OCI-LY3 (cell line): ENCODE measurements around the gene ZBTB43.
"Not testable (repeated sequence)": the region's sequence is repeated elsewhere in the genome, so short reads cannot be mapped to it uniquely, and the experiment has no call there.

Experiments used
- CTCF ChIP-seq: fragments of 200-600, 300-600 bp; sonication (generic); IDR thresholded peaks from 2 replicates; pipeline ENCODE4 v1.5.1; 2014; ENCODE audit warnings: antibody characterized with exemption, low read length, low read depth
- EZH2phosphoT487 ChIP-seq: fragments of 200-600 bp; shearing (Covaris generic); IDR thresholded peaks from 2 replicates; pipeline ENCODE4 v1.6.1; 2018; ENCODE audit warnings: antibody characterized with exemption, mixed run types, low read depth

DNA sequence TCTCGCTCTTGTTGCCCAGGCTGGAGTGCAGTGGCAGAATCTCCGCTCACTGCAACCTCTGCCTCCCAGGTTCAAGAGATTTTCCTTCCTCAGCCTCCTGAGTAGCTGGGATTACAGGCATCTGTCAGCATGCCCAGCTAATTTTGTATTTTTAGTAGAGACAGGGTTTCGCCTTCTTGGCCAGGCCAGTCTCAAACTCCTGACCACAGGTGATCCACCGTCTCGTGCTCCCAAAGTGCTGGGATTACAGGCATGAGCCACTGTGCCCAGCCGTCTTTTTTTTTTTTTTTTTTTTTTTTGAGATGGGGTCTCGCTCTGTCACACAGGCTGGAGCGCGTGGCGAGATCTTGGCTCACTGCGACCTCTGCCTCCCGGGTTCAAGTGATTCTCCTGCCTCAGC is 5.4 kb downstream of the ZBTB43 start:
- TF ChIP-seq CTCF, EZH2phosphoT487: not testable (repeated sequence)
